PC-9 (cell line): Measurements from ENCODE around the gene CD163L1.

Experiments used
- CTCF ChIP-seq: fragments of 200-600 bp; sonication (generic); conservative IDR thresholded peaks from 2 replicates; pipeline ENCODE4 v1.6.1; 2017; ENCODE audit warnings: mixed run types, antibody characterized with exemption, mild to moderate bottlenecking, moderate library complexity
- EZH2 ChIP-seq: fragments of 200-600 bp; sonication (generic); IDR thresholded peaks from 2 replicates; pipeline ENCODE4 v1.8.0; 2017; ENCODE audit warnings: antibody characterized with exemption, low read depth

DNA sequence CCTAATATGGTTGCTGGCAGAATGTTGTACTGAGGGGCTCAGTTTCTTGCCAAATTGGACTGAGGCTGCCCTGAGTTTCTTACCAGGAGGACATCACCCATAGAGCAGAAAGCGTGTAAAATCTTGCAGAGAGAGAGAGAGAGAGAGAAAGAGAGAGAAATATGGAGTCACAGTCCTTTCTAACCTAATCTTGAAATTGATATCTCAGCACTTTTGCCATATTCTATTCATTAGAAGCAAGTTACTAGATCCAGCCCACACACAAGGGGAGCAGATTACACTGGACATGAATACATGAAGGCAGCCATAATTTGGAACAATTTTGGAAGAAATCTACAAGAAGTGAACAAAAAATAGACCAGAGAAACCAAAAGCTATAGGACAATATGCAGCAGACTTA is 4.1 kb upstream of the CD163L1 start:
- TF ChIP-seq CTCF: no peak
- TF ChIP-seq EZH2: no peak
